HCT116 (cell line): ENCODE results near the gene RUNX2. TPM values are rescaled to one million over a fixed set of nuclear protein-coding genes. Genes with fewer than 3 reads are reported as not detected.

Experiments
- ATAC-seq: fragments of 200-7000 bp; cut with Tn5 transposase; 2 replicates; pipeline ENCODE4 v1.9.1; 2020; ENCODE audit warnings: mild to moderate bottlenecking, moderate library complexity
- BruUV-seq: library from RNA; stranded (reverse); fragments of 400-500 nt; replicated peaks from 2 replicates; lab custom pipeline; 2021; lab: Mats Ljungman, UMichigan
- CTCF ChIA-PET: fragments of 300-600 bp; sonication (Branson Sonifier 250); formaldehyde crosslinking; loops from one replicate; lab custom pipeline; 2021; ENCODE audit warnings: antibody characterized with exemption; lab: Charles Lee
- POLR2A ChIA-PET: fragments of 300-600, 350-600 bp; sonication (Branson Sonifier 250); formaldehyde crosslinking; loops from one replicate; lab custom pipeline; 2021; ENCODE audit warnings: antibody characterized with exemption; lab: Charles Lee
- RAD21 ChIA-PET, 2 experiments: fragments of 300-600 bp; sonication (Branson Sonifier 250); formaldehyde crosslinking; loops; one replicate each; lab custom pipeline; 2023; ENCODE audit warnings: low total read pairs in 2 of 2; ENCODE audit not compliant: uncharacterized antibody in 2 of 2, unreplicated experiment in 2 of 2, low non-redundant PET in 1 of 2; lab: Charles Lee
- DNase-seq: peaks from one replicate; pipeline ENCODE4 v3.0.0-alpha.2; 2010; ENCODE audit warnings: low read depth, low spot score
- H2AFZ ChIP-seq: fragments of 200-600 bp; shearing (Covaris generic), sonication (generic); 2 replicates; pipeline ENCODE4 v1.6.1; 2017; ENCODE audit warnings: low read depth, mixed run types, mixed read lengths, antibody characterized with exemption, low read length; ENCODE audit not compliant: poor library complexity, severe bottlenecking
- H3K27ac ChIP-seq: 2 replicates; pipeline ENCODE4 v1.5.1; 2012; ENCODE audit warnings: low read depth, low read length
- H3K27me3 ChIP-seq: fragments of 200-600 bp; sonication (generic); 2 replicates; pipeline ENCODE4 v1.6.1; 2016; ENCODE audit warnings: mixed run types, low read length, mixed read lengths; ENCODE audit not compliant: insufficient read depth
- H3K36me3 ChIP-seq, 2 experiments: fragments of 200-500 bp in 1 of 2; fragments of 200-600 bp in 1 of 2; sonication (Bioruptor generic) in 1 of 2; sonication (generic) in 1 of 2; 2 replicates each; pipeline versions ENCODE4 v1.5.1 to v1.6.1; 2014 to 2016; ENCODE audit warnings: low read length in 2 of 2, inconsistent platforms in 1 of 2, mixed read lengths in 1 of 2, mixed run types in 1 of 2; ENCODE audit not compliant: insufficient read depth in 2 of 2, control insufficient read depth in 1 of 2
- H3K4me1 ChIP-seq, 2 experiments: fragments of 200-600 bp in 1 of 2; sonication (generic) in 1 of 2; 2 replicates each; pipeline versions ENCODE4 v1.5.1 to v1.6.1; 2012 to 2017; ENCODE audit warnings: low read length in 2 of 2, inconsistent platforms in 1 of 2, mild to moderate bottlenecking in 1 of 2, mixed read lengths in 1 of 2, mixed run types in 1 of 2, moderate library complexity in 1 of 2; ENCODE audit not compliant: insufficient read depth in 2 of 2, control insufficient read depth in 1 of 2
- H3K4me2 ChIP-seq: fragments of 200-600 bp; sonication (generic); 2 replicates; pipeline ENCODE4 v1.6.1; 2017; ENCODE audit warnings: mixed run types, low read length, mixed read lengths
- H3K4me3 ChIP-seq, 2 experiments: fragments of 200-600 bp in 1 of 2; sonication (generic) in 1 of 2; replicated peaks in 1 of 2; 2 replicates each; pipeline ENCODE4 v1.5.1; 2011 to 2016; ENCODE audit warnings: low read length in 2 of 2, control low read depth in 1 of 2, low read depth in 1 of 2, mild to moderate bottlenecking in 1 of 2, mixed read lengths in 1 of 2, mixed run types in 1 of 2
- H3K79me2 ChIP-seq: fragments of 200-600 bp; sonication (generic); 2 replicates; pipeline ENCODE4 v1.6.1; 2017; ENCODE audit warnings: mild to moderate bottlenecking, mixed run types, low read length, moderate library complexity, mixed read lengths; ENCODE audit not compliant: insufficient read depth
- H3K9ac ChIP-seq: fragments of 200-600 bp; sonication (generic); 2 replicates; pipeline ENCODE4 v1.6.1; 2016; ENCODE audit warnings: low read length, mixed read lengths
- H3K9me2 ChIP-seq: fragments of 200-600 bp; sonication (generic), shearing (Covaris generic); 2 replicates; pipeline ENCODE4 v1.6.1; 2017; ENCODE audit warnings: mixed run types, mild to moderate bottlenecking, moderate library complexity; ENCODE audit not compliant: insufficient read depth
- H3K9me3 ChIP-seq, 2 experiments: fragments of 200-500 bp in 1 of 2; fragments of 200-600 bp in 1 of 2; sonication (Bioruptor generic) in 1 of 2; sonication (generic) in 1 of 2; 2 replicates each; pipeline ENCODE4 v1.6.1; 2014 to 2017; ENCODE audit warnings: low read length in 2 of 2, mixed read lengths in 2 of 2, inconsistent platforms in 1 of 2, low read depth in 1 of 2, mild to moderate bottlenecking in 1 of 2, mixed run types in 1 of 2, moderate library complexity in 1 of 2; ENCODE audit not compliant: control insufficient read depth in 1 of 2, insufficient read depth in 1 of 2
- H4K20me1 ChIP-seq: fragments of 200-600 bp; sonication (generic), shearing (Covaris generic); 2 replicates; pipeline ENCODE4 v1.6.1; 2017; ENCODE audit warnings: mixed run types, mild to moderate bottlenecking, moderate library complexity; ENCODE audit not compliant: insufficient read depth
- CBX3 ChIP-seq: IDR thresholded peaks from 2 replicates; pipeline ENCODE4 v1.6.1; 2012; ENCODE audit warnings: low read depth
- EGR1 ChIP-seq: IDR thresholded peaks from 2 replicates; pipeline ENCODE4 v1.6.1; 2012; ENCODE audit warnings: low read depth
- EZH2 ChIP-seq: fragments of 200-600 bp; sonication (generic); IDR thresholded peaks from 2 replicates; pipeline ENCODE4 v1.6.1; 2017; ENCODE audit warnings: antibody characterized with exemption, mixed run types
- EZH2phosphoT487 ChIP-seq: fragments of 200-600 bp; IDR thresholded peaks from 2 replicates; pipeline ENCODE4 v1.6.1; 2018; ENCODE audit warnings: antibody characterized with exemption, borderline replicate concordance
- FOSL1 ChIP-seq: IDR thresholded peaks from 2 replicates; pipeline ENCODE4 v1.6.1; 2012; ENCODE audit warnings: low read depth
- JUND ChIP-seq: IDR thresholded peaks from 2 replicates; pipeline ENCODE4 v1.6.1; 2012
- RAD21 ChIP-seq: IDR thresholded peaks from 2 replicates; pipeline ENCODE4 v1.6.1; 2012; ENCODE audit warnings: low read depth, mild to moderate bottlenecking
- SIN3A ChIP-seq: IDR thresholded peaks from 2 replicates; pipeline ENCODE4 v1.6.1; 2012; ENCODE audit warnings: low read depth
- intact Hi-C: fragments of 100-400 bp; cut with micrococcal nuclease; formaldehyde crosslinking; loops from 2 replicates; pipeline ENCODE4 v1.10.0; 2022
- total RNA-seq: library from RNA; stranded (reverse); gene quantifications from one replicate; pipeline ENCODE4 v1.2.1, GENCODE V29; 2021; ENCODE audit not compliant: unreplicated experiment
- TF ChIP-seq, protein P1 (sequence below): IDR thresholded peaks from 2 replicates; pipeline ENCODE4 v1.6.1; 2012
- TF ChIP-seq, protein P2 (sequence below), 3 experiments: fragments of 200-600 bp in 1 of 3; sonication (generic) in 1 of 3; IDR thresholded peaks in 2 of 3; conservative IDR thresholded peaks in 1 of 3; 2 replicates each; pipeline ENCODE4 v1.5.1; 2012 to 2017; ENCODE audit warnings: low read depth in 2 of 3, low read length in 2 of 3, antibody characterized with exemption in 1 of 3, borderline replicate concordance in 1 of 3, control low read depth in 1 of 3, mild to moderate bottlenecking in 1 of 3, mixed read lengths in 1 of 3, mixed run types in 1 of 3, moderate library complexity in 1 of 3; ENCODE audit not compliant: insufficient read depth in 1 of 3

Gene RUNX2
- total RNA-seq, 1 experiment from 2014 or later, result 1.1 TPM

DNA sequence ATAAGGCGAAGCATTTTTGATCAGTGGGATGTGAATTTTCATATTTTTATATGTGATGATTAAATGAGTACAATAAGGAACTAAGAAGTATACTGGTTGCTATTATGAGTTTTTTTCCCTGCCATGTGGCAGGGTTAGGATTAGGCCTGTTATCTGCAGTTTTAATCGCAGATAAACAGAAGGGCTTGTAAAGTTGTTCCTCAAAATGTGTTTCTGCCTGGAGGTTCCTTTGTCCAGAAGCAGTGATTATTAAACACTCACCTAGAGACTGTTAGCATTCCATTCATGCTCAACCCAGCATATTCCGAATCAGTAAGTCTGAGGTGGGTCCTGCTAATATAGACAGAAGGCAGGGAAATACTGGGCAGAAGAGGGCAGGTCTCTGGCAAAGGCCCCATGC is 371.5 kb downstream of the RUNX2 start (continued):
- TF ChIP-seq EZH2, result no peak
- TF ChIP-seq RAD21, result no peak

DNA sequence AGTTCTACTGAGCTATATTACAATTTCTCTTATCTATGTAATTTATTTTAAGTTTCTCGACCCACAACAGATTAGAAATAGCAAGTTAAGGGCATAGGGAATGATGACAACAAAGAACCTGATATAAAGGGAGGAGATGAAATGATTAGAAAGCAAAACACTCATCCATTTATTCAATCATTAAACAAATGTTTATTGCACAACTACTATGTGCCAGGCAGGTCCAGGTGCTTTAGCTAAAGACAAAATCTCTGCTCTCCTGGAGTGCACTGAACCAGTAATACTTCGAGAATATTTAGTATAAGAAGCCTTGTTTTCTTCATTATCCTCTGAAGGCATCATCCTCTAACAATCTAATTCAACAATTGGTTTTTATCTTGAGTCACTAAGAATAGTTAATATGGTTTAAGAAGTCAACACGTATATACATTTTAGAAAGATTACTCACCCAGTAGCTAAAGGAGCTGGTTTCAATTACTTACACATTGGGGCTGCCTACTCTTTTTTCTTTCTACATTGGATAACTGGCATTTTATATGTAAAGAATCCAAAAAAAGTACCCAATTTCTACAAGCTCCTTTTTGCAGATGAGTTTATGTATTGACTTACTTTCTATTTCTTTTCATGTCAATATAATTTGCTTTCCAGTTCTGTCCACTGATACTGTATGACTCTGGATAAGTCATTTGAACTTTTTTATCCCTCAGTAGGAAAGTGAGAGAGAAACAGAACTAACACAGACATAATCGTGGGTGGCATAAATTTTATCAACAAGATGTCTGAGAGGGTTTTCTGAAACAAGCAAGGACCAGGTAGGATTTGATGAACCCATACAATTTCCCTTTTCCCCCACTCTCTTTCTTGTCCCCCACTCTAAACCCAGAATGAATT is 375.0 kb downstream of the RUNX2 start:
- CTCF ChIA-PET, result interaction anchor here (3.6 kb wide), 1 partner anchor 11 kb away, joined by 18 read pairs; no protein-coding TSS in a partner anchor

More for the DNA sequence above, 375.0 kb downstream of the RUNX2 start:
- Histone ChIP-seq H3K79me2 (no peaks in the 10 kb centered on the region), H2AFZ (no peak overlapping the region), H3K9me3 (no peaks in the 10 kb centered on the region)
- TF ChIP-seq EGR1 (no peak), FOSL1 (no peak), CBX3 (no peak), EZH2phosphoT487 (no peak), SIN3A (no peak), EZH2 (no peak), JUND (no peak)
- TF ChIP-seq, protein P1, sequence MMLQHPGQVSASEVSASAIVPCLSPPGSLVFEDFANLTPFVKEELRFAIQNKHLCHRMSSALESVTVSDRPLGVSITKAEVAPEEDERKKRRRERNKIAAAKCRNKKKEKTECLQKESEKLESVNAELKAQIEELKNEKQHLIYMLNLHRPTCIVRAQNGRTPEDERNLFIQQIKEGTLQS, result no peak
- TF ChIP-seq, protein P2, sequence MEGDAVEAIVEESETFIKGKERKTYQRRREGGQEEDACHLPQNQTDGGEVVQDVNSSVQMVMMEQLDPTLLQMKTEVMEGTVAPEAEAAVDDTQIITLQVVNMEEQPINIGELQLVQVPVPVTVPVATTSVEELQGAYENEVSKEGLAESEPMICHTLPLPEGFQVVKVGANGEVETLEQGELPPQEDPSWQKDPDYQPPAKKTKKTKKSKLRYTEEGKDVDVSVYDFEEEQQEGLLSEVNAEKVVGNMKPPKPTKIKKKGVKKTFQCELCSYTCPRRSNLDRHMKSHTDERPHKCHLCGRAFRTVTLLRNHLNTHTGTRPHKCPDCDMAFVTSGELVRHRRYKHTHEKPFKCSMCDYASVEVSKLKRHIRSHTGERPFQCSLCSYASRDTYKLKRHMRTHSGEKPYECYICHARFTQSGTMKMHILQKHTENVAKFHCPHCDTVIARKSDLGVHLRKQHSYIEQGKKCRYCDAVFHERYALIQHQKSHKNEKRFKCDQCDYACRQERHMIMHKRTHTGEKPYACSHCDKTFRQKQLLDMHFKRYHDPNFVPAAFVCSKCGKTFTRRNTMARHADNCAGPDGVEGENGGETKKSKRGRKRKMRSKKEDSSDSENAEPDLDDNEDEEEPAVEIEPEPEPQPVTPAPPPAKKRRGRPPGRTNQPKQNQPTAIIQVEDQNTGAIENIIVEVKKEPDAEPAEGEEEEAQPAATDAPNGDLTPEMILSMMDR (IDR thresholded peaks at IDR 0.05 in 2 of 3, conservative IDR thresholded peaks at IDR 0.05 in 1 of 3; ENCODE audit: borderline replicate concordance in 1 of 3, insufficient read depth in 1 of 3, low read depth in 2 of 3, low read length in 2 of 3), result no peak
- TF ChIP-seq, all 23 proteins: peak for 0
- Histone ChIP-seq H3K4me1 (peaks cover 0 to 4% of the 10 kb centered on the region in 2 experiments; a peak in 2 of 4 replicates), H3K4me3 (no peak overlapping the region), H4K20me1 (no peaks in the 10 kb centered on the region), H3K9ac (no peak overlapping the region), H3K27ac (no peak overlapping the region), H3K36me3 (no peaks in the 10 kb centered on the region), H3K9me2 (no peaks in the 10 kb centered on the region), H3K4me2 (no peak overlapping the region), H3K27me3 (no peaks in the 10 kb centered on the region)
- ChIA-PET RAD21 (no interaction called here), POLR2A (no interaction called here)
- no TSS peak for BruUV-seq
- DNase-seq, result no peak
- intact Hi-C loops, result no loop called here
- ATAC-seq, result no peak
